OCI-M2 (cell line): Measurements from ENCODE around the gene GHRH.

Experiments
- DNase-seq: peaks from one replicate; lab custom pipeline; 2025; ENCODE audit not compliant: unreplicated experiment; lab: John Stamatoyannopoulos, UW

Gene GHRH

DNA sequence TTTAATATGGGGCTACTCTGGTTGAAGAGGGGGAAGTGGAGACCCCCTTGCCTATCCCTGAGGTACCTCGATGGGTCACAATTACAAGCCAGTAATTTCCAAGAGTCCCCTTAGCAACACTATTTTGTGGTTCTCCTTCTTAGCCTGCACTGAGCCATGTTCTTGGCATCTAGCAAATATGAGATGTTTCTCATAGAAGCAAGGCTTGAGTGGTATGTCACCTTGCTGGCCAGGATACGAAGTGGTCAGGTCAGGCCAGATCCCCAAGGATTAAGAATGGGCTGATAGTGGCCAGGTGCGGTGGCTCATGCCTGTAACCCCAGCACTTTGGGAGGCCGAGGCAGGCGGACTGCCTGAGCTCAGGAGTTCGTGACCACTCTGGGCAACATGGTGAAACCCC is 2.1 kb upstream of the GHRH start:
- DNase-seq: no peak

DNA sequence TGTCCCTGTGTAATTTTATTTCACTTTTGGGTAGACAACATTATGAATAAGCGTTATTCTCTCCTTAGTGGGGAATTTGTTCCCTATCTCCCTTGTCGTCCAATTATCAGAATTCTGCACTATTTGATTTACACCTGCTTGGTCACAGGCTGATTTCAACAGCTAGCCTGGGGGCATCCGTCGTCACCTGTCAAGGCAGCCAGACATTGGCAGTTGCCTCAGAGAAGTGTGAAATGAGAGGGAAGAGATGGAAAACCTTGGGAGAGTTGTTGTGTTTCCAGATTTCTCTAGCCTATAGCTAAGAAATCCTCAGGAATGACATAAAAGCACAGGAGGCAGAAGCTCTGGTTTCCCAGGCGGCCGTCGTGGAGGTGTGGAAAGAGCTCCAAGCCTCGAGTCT is 891 bp upstream of the GHRH start:
- DNase-seq: no peak

DNA sequence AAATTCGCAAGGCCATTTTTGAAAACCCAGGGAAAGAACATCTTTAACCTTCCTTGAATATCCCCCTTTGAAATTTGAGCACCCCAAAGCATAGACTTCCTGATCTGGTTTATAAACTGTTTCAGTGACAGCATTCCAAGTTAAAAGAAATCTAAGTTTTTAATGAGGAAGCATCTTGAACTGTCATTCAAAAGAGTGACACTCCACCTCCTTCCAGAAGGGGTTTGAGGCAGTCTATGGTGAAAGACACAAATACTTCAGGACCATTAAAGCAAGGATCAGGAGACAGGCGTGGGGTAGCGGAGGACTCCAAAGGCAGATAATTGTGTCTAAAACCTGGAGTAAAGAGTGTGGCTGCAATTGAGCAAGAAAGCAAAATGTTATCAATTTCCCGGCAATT is 691 bp downstream of the GHRH start:
- no peak for DNase-seq

GRCh38 chr20:37259865-37260264 is 1.7 kb downstream of the GHRH start:
- DNase-seq: no peak

- DNase-seq: no peak
Measured at GRCh38 chr20:37259031-37259430, 2.6 kb downstream of the GHRH start.

GRCh38 chr20:37257988-37258387 is 3.6 kb downstream of the GHRH start:
- DNase-seq: no peak

- DNase-seq: no peak
Measured at GRCh38 chr20:37257530-37257929, 4.1 kb downstream of the GHRH start.

DNA sequence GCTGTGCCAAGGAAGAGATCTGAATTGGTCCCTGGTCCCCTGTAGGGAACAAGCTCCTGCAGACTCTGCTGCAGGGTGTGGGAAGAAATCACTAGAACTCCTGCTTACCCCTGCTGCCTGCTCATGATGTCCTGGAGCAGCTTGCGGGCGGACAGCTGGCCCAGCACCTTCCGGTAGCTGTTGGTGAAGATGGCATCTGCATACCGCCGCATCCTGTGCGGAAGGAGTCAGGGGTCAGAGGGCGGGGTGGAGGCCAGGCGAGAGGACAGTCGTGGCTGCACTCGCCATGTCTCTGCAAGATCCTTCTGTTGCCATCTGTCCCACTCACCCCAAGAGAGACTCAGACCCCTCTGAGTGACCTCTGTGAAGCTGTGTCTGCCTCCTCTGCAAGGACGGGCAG is 5.3 kb downstream of the GHRH start:
- no peak for DNase-seq

GRCh38 chr20:37254114-37254878 is 7.3 kb downstream of the GHRH start:
- DNase-seq: no peak

GRCh38 chr20:37253087-37253486 is 8.5 kb downstream of the GHRH start:
- DNase-seq: no peak

DNA sequence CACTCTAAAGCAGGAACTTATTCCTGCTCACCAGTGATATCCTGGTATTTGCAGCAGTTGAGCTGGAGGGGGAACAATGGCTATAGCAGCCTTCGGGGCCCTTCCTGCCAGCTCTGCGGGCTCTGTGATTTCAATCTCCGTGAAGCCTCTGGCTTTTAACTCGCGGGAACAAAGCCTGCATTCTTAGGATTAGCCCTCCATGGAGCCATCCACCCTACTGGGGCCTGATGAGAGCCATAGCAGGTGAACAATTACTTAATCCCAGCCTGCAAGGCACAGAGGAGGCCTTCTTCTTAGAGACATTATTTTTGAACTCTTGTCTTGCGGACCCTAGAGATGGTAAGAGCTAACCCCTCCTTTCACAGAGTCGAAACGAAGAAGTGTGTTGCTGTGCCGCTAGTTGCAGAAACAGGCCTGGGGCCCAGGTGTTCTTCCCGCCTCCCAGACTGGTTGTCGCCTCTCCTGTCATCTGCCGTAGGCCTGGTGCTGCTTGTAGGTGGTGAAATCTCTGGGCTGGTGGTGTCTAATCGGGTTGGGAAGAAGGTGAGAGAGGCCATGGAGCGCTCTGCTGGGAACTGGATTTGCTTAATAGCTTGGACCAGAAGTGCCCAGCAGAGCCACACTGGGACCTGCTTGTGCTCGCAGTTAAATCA is 9.7 kb downstream of the GHRH start:
- DNase-seq: no peak

- DNase-seq: no peak
Measured at GRCh38 chr20:37249304-37249703, 12.3 kb downstream of the GHRH start.

DNA sequence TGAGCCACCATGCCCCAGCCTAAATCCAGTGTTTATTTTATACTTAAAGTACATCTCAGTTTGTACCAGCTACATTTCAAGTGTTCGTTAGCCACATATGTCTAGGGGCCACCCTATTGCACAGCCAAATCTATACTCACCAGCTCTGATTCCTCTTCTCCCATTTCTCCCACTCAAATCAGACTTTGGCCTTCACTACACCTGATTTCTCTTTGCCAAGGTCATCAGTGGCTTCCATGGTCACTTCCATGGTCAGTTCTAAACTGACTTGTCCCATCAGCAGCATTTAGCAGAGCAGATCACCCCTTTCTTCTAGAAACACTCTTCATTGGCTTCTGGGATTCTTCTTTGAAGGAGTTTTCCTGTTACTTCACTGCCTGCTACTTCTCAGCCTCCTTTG is 14.1 kb downstream of the GHRH start:
- DNase-seq: no peak

DNA sequence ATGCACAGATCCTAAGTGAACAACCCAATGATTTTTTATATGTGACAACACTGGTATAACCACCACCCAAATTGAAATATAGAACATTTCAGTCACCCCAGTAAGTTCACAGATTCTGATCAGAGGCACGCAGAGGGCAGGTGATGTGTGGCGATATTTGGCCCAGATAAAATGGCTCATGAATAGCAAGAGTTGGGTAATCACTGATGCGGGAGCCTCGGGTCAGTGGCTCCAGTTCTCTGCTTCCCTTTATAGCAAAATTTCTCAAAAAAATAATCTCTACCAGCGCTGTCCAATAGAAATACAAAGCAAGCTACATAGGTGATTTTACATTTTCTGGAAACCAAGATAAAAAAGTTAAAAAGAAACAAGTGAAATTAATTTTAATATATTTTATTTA is 14.9 kb downstream of the GHRH start:
- no peak for DNase-seq

DNA sequence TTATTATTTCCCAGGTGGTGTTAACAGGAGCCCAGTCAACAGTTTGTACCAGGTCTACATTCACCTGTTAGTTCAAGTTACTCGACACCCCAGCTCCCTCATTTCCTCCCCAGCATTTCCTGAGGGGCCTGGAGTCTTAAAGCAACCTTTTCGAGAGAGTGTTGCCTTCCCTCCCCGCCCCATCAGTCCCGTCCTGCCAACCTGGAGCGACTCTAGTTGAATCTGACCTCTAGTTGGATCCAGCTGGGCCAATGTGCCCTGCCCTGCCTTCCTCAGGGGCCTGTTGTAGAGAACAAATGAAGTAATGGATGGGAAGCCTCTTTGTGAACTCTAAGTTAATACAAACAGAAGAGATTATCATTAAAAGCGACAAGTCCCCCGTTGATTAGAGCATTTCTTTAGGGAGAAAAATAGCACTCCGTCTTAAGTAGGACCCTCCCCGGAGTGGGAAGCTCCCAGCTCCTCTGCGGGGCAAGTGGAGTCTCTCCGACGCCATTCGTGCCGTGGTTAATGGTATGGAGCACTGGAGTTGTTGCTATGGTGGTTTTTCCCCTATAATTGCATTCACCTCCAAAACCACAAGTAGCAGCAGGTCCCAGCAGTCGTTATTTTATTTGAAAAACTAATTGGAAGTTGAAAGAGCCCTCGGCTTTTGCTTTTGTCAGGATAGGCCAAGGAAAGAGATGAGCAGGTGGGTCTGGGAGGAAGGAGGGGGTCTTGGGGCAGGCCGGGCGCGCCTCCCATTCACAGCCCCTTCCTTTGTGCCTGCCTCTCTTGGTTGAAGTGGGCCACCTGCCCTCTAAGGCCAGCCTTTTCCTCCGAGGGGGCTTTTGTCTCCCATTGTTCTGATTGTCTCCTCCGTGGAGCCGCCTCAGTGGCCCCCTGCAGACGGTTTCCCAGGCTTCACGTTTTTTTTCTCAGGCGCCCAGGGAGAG is 16.1 kb downstream of the GHRH start:
- no peak for DNase-seq

GRCh38 chr20:37244572-37244957 is 17.0 kb downstream of the GHRH start:
- no peak for DNase-seq

GRCh38 chr20:37243937-37244571 is 17.6 kb downstream of the GHRH start:
- no peak for DNase-seq

DNA sequence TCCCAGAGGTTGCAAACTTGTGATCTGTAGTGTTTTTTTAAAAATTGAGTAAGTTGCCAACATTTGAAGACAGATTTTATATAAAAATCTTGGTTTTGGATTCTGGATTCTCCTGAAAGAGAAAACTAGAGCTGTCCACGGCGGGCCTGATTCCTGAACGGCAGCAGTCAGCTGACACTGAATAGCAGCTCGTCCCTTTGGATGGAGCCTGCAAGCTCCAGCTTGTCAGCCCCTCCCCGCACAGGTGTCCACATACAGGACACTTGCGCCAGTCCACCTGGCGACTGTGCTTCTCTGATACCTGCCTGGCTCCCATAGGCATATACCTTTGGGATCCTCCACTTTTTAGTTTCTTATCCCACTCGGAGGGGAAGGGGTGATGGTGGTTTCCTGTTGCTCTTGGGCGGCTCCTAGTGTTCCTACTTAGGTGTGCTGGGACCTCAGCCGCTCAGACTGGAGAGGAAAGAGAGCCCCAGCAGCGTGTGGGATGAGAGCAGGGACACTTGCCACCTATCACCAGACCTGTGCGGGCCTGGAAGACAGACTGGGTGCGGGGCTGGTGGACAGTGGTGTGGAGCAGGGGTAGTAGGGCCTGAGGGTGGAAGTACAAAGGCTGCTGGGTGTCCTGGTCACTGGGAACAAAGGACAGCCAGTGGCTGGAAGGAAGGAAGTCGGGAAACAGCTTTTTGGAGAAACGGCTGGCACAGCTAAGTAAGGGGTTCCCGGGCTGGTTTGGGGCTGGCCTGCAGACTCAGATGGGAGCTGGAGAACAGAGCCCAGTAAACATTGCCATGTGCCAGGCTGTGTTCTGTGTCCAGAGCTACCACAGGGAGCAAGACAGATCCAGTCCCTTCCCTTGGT is 18.3 kb downstream of the GHRH start:
- DNase-seq: no peak

- DNase-seq: no peak
Measured at GRCh38 chr20:37242503-37242902, 19.1 kb downstream of the GHRH start.

- no peak for DNase-seq
Measured at GRCh38 chr20:37240337-37241067, 21.1 kb downstream of the GHRH start.
